ENCODE data around the gene DBF4B. TPM values are rescaled to one million over a fixed set of nuclear protein-coding genes. Genes with fewer than 3 reads are reported as not detected.

DBF4B gene
- total and polyA plus RNA-seq, 8 donors: 1.0 to 5.5 (median 2.8) TPM

GRCh38 chr17:44798356-44798755, 89.9 kb downstream of the DBF4B start:
- ATAC-seq: no peak
- Histone ChIP-seq H3K4me3 (no peak overlapping the region), H3K9me3 (no peaks in the 10 kb centered on the region), H3K4me1 (no peaks in the 10 kb centered on the region), H3K27me3 (no peaks in the 10 kb centered on the region), H3K27ac (no peak overlapping the region), H3K36me3 (no peaks in the 10 kb centered on the region)
- FAIRE-seq: no peak
- intact Hi-C loops (cut with DNase I): no loop called here
- TF ChIP-seq CTCF (IDR thresholded peaks at IDR 0.05): no peak
- no peak for DNase-seq
- WGBS, 2 donors: 64 to 78% methylated on average over 2 of the region's 2 CpGs

Other genes with a start within 250 kb of the DBF4B start
- gene GPATCH8, start 205.3 kb upstream of the DBF4B start, total RNA-seq: 10 to 100 TPM; 13.2 to 23.2 (median 14.5) TPM
- gene GPATCH8, start 205.3 kb upstream of the DBF4B start, polyA plus RNA-seq: 10 to 100 TPM in 1 of 2 donors, 1 to 10 TPM in 1; 9.8 to 10.5 TPM
- 1 to 10 TPM in 3 of 6 donors, under 1 TPM in 3; 0.57 to 3.6 (median 1.3) TPM for gene FZD2, start 151.2 kb upstream of the DBF4B start, total RNA-seq
- under 1 TPM; 0.16 to 0.91 TPM for gene FZD2, start 151.2 kb upstream of the DBF4B start, polyA plus RNA-seq
- gene MEIOC, start 52.2 kb upstream of the DBF4B start, total RNA-seq: not detected
- not detected for gene MEIOC, start 52.2 kb upstream of the DBF4B start, polyA plus RNA-seq
- 1 to 10 TPM; 6.7 to 9.9 (median 9.5) TPM for gene CCDC43, start 18.9 kb upstream of the DBF4B start, total RNA-seq
- 1 to 10 TPM; 6.9 to 8.6 TPM for gene CCDC43, start 18.9 kb upstream of the DBF4B start, polyA plus RNA-seq
- gene ADAM11, start 50.3 kb downstream of the DBF4B start, total RNA-seq: under 1 TPM; 0.03 to 0.23 (median 0.15) TPM
- gene ADAM11, start 50.3 kb downstream of the DBF4B start, polyA plus RNA-seq: under 1 TPM; 0.34 to 0.40 TPM
- 1 to 10 TPM in 4 of 6 donors, under 1 TPM in 2; 0.58 to 3.1 (median 1.1) TPM for gene GJC1, start 121.6 kb downstream of the DBF4B start, total RNA-seq
- gene GJC1, start 121.6 kb downstream of the DBF4B start, polyA plus RNA-seq: 1 to 10 TPM in 1 of 2 donors, under 1 TPM in 1; 0.84 to 2.0 TPM
- gene HIGD1B, start 139.2 kb downstream of the DBF4B start, total RNA-seq: 1 to 10 TPM in 2 of 6 donors, under 1 TPM in 3, not detected in 1; 0.35 to 2.2 (median 0.87) TPM
- gene HIGD1B, start 139.2 kb downstream of the DBF4B start, polyA plus RNA-seq: 10 to 100 TPM in 1 of 2 donors, 1 to 10 TPM in 1; 1.4 to 14.6 TPM
- 10 to 100 TPM; 26.3 to 42.7 (median 38.8) TPM for gene EFTUD2, start 190.8 kb downstream of the DBF4B start, total RNA-seq
- 10 to 100 TPM; 18.8 to 25.8 TPM for gene EFTUD2, start 190.8 kb downstream of the DBF4B start, polyA plus RNA-seq
- 1 to 10 TPM in 2 of 6 donors, under 1 TPM in 4; 0.12 to 2.2 (median 0.43) TPM for gene GFAP, start 206.8 kb downstream of the DBF4B start, total RNA-seq
- gene GFAP, start 206.8 kb downstream of the DBF4B start, polyA plus RNA-seq: 1 to 10 TPM; 1.1 to 2.2 TPM
- under 1 TPM in 5 of 6 donors, not detected in 1; 0.05 to 0.53 (median 0.22) TPM for gene KIF18B, start 239.1 kb downstream of the DBF4B start, total RNA-seq
- under 1 TPM; 0.05 to 0.11 TPM for gene KIF18B, start 239.1 kb downstream of the DBF4B start, polyA plus RNA-seq

All from pancreas (tissue), 10 donors.